Measurements from ENCODE around the gene TJP3. TPM values are rescaled to one million over a fixed set of nuclear protein-coding genes. Genes with fewer than 3 reads are reported as not detected.

TJP3 gene
- total and polyA plus RNA-seq, 10 of the 15 experiments (the other 5 are each of a cell fraction or from before 2014, with no cell fraction given) = 0.04 to 1.2 (median 0.29) TPM; not detected in 6

- TF ChIP-seq RELB (IDR thresholded peaks at IDR 0.05; ENCODE audit: low read depth) (no peak), SIX5 (IDR thresholded peaks at IDR 0.05; ENCODE audit: low read depth, low read length, severe bottlenecking) (no peak), NBN (IDR thresholded peaks at IDR 0.05) (no peak), EP300 (IDR thresholded peaks at IDR 0.05; ENCODE audit: borderline replicate concordance in 1 of 2, control insufficient read depth in 1 of 2, low read depth in 2 of 2, low read length in 2 of 2) (no peak), JUND (IDR thresholded peaks at IDR 0.05; ENCODE audit: low read depth, low read length) (no peak), IRF5 (IDR thresholded peaks at IDR 0.05; ENCODE audit: borderline replicate concordance) (no peak), SP1 (IDR thresholded peaks at IDR 0.05; ENCODE audit: low read depth, low read length) (no peak), PKNOX1 (IDR thresholded peaks at IDR 0.05) (no peak), REST (IDR thresholded peaks at IDR 0.05; ENCODE audit: low read depth, low read length) (no peak), FOXM1 (IDR thresholded peaks at IDR 0.05; ENCODE audit: low read depth, low read length) (no peak), CBX5 (IDR thresholded peaks at IDR 0.05; ENCODE audit: low read depth) (no peak), SREBF1 (IDR thresholded peaks at IDR 0.05; ENCODE audit: low read length) (no peak), USF1 (IDR thresholded peaks at IDR 0.05; ENCODE audit: borderline replicate concordance, extremely low read length, insufficient read depth, low read depth, low read length) (no peak)
Measured at GRCh38 chr19:3691726-3692125, 16.5 kb upstream of the TJP3 start (continued).

Data from GM12878 (cell line).